HG03097 (cell line): ENCODE results near the gene AKNA.
"Not testable (repeated sequence)": the region's sequence is repeated elsewhere in the genome, so short reads cannot be mapped to it uniquely, and the experiment has no call there.

ENCODE experiments used
- ATAC-seq: cut with Tn5 transposase; IDR thresholded peaks from one replicate; pipeline ENCODE4 v1.9.1; 2021; ENCODE audit not compliant: unreplicated experiment, low FRiP score

Gene AKNA

DNA sequence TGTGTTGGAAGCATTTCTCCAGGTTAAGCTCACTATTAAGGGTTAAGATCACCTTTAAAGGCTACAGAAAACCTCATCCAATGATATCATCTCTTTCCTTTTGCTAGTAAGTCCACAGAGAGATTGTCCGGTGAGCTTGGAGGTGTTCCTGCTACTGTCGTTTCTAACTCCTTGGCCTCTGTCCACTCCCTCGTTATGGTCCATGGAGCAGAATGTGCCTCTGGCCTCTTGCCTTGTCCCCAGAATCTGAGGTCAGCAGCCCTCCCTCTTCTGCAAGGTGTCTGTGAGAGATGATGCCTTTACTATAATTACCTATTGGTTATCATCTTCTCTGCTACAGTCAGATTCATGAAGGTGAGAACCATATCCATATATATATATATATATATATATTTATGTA lies 43.1 kb downstream of the AKNA start:
- ATAC-seq: no peak

DNA sequence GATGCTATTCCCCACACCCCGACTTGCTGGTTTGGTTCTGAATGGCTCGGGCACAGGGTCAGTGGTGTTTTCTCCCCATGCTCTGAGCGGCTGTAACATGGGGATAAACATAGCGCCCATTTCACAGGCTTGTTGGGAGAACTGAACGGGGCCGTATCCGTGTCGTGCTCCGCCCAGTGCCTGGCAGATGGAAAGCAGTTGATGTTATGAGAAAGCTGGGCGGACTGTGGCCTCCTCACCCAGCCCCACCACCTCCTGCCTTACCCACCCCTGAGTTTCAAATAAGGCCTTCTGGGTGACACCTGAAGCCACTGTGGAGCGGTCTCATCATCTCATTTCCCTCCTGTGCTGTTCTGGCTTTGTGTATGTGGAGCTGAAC lies 43.6 kb downstream of the AKNA start:
- ATAC-seq: no peak

- ATAC-seq: no peak
These were observed 44.2 kb downstream of the AKNA start for GRCh38 chr9:114343471-114344187.

DNA sequence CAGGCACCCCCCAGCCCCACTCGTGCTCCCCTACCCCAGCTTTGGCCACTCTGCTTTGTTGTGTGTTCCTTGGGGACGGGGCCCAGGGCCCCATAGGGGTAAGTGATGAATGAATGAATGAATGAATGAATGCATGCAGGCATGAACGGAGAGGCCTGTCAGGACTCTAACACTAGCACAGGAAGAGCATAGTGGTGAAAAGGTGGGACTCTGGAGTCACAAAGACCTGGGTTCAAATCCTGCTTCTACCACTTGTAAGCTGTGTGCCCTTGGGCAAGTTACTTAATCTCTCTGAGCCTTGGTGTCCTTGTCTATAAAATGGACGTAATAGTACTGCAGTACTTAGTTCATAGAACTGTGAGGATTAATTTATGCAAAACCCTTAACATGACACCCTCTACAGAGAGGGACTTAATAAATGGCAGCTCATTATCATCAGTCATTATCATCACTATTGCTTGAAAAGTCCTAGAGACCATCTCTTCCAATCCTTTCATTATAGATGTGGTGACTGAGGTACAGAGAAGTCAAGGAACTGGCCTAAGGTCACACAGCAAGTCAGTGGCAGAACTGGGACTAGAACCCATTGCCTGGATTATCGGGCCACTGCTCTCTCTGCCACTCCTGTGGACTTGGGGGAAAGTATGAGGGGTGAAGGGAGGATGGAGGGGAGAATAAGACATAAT lies 44.9 kb downstream of the AKNA start:
- no peak for ATAC-seq

GRCh38 chr9:114341991-114342390 lies 45.8 kb downstream of the AKNA start:
- ATAC-seq: no peak

- ATAC-seq: no peak
These were observed 46.5 kb downstream of the AKNA start for GRCh38 chr9:114341152-114341830.

DNA sequence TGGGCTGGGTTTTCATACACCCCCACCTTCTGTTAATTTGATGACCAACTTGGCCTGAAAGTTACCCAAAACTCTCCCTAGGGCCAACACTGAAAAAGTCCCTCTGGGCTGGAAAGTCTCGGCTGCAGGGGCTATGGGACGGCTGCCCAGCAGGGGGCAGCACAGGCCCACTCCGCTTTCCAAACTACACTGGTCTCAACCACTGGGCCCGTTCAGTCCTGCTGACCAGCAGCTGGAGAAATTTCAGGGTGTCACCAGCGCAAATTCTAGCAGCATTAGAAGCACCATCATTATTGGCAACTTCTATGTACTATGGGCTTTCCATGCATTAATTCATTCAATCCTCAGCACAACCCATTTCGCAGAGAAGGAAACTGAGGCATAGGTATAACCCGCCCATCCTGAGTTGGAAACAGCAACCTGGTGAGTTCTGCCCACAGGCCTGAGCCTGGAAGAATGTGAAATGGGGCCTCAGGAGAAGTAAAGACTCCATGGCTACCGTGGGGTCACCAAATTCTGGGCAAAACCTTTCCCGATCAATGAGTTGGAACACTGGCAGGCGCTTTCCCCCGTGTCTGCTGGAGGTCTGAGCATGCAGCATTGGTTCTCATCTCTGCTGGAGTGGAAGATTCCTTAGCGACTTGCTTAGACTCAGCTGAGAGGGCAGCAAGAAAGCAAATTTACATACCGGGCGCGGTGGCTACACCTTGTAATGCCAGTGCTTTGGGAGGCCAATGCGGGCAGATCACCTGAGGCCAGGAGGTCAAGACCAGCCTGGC lies 48.5 kb downstream of the AKNA start:
- ATAC-seq: no peak

DNA sequence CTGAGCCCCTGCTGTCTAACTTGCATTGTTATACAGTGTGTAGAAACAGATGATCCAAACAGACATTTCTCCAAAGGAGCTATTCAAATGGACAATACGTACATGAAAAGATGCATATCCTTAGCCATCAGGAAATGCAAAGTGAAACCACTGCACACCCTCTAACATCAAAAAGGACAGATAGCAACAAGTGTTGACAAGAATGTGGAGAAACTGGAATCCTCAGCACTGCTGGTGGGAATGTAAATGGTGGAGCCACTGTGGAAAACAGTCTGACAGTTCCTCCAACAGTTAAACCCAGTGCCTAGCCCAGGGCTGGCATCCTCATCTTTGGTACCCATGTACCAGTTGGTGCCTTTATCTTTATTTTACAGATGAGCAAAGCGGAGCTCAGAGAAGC lies 49.6 kb downstream of the AKNA start:
- ATAC-seq: no peak

DNA sequence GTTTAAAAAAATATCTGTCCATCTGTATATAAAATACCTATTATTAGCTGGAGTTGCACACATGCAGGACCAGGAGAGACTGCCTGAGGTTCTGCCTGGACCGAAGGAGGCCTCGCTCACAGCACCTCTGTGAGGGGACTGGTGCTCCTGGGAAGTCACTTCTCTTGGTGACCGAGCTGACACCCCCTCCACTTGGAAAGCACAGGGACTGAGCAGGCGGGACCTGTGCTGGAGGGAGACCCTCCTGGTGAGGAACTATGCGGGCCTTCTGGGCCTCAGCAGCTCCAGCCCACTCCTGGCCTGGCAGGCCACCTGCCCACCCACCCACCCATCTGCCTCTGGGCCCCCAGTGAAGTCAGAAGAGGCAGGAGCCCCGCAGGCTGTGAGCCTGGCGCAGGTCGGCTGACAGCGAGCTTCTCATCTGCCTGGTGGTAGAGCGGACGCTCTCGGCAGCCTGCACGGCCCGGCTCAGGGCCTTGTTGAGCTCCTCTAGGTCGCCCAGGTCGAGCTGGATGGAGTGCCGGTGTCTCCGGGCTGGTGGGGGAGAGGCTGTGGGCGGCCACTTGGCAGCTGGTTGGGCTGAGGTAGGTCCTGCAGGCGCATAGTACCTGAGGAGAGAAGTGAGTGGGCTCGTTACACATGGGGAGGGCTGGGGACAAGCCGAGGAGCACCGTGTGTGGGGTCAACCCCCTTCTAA lies 50.9 kb downstream of the AKNA start:
- ATAC-seq: no peak

DNA sequence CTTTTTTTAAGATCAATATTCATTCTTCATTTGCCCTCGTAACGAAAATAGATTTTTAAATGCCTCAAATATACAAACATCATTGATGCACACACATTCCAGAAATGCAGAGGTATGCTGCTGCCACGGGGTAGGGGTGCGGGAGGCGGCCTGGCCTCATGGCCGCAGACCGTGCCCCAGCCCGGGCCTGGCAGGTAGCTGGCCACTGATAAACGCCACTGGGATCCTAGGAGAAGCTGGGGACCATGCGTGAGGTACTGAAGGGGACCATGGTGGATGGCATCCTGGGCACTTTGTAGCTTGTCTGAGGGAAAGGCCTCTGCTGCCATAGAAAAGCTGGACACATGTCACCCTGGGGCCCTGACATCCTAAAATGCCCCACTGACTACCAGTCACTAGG lies 51.6 kb downstream of the AKNA start:
- ATAC-seq: no peak

DNA sequence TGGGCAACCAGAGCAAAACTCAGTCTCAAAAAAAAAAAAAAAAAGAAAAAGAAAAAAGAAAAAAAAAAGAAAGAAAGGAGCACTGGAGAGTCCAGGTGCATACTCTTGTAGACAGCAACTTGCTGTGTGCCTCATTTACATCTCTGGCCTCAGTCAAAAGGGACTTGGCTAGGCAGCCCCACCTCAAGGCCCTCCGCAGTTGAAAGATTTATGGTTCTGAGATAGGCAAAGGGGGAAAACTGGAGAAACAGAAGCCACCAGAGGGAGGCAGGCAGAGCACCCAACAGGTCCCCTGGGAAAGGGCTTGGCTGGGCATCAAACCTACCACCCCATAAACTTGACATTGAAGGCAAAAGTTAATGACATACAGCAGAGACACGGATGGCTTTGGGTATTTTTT lies 52.0 kb downstream of the AKNA start:
- ATAC-seq: no peak

DNA sequence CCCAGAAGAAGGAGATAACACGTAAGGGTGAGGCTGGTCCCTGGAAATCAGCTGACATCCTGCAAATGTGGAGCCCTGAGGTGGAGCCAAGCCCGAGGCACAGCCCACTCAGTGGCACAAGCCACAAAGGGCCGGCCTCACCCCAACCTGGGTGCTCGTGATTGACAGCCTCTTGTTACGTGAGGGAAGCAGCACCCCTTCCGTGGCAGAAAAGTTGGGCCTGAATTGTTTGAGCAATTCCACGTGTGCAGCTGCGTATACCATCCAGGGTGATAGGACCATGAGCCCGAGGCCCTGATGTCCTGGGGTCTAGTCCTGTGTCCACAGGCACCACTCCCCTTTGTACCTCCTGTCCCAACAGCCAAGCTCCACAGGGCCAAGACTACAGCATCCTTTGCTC lies 53.3 kb downstream of the AKNA start:
- no peak for ATAC-seq

DNA sequence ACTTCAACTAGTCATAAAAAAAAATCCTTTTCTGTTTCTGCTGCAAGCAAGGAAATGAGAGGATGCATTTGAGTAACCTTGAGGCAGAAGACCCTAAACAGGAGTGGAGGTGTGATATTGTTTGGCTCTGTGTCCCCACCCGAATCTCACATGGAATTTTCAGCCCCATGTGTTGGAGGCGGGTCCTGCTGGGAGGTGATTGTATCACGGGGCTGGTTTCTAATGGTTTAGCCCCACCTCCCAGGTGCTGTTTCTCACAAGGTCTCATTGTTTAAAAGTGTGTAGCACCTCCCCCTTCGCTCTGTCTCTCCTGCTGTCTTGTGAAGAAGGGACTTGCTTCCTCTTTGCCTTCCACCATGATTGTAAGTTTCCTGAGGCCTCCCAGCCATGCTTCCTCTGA lies 54.1 kb downstream of the AKNA start:
- ATAC-seq: not testable (repeated sequence)

DNA sequence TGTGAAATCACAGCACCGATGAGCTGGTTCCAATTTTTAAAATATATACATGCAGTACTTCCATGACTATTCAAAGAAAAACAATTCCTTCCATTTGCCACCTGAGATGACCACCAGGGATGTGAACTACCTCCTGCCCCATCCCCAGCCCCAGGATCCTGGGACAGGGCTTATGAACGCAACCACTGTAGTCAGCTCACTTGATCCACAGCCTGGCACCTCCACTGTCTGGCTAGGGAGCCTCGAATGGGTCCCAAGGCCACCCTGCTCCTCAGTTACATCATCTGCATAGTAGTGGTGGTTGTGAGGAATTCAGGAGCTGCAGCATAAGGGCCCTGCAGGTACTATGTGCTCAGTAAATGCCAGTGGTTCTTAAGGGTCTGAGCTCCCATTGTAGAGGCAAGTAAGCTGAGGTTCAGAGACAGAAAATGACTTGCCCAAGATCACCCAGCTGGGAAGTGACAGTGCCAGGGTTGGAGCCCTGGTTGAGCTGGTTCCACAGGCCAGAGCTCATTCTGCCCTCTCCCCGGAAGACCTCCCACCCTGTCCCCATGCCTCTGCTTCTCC lies 55.2 kb downstream of the AKNA start:
- ATAC-seq: not testable (repeated sequence)

GRCh38 chr9:114331229-114332195 lies 56.3 kb downstream of the AKNA start:
- ATAC-seq: not testable (repeated sequence)

DNA sequence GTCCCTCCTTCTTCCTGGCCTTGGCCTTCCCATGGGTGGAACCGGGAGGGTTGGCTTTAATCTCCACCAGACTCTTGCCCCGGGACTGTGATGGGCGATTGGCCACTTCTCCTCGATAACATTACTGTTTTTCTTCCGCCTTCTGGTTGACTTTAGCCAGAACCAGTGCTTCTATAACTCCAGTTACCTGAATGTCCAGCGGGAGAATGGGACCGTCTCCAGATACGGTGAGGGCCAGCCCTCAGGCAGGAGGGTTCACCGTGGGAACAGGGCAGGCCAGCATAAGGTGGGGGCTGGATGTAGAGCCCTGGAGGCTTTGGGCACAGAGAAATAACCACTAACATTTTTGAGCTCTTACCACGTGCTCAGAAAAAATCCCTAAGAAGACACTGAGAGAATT lies 57.1 kb downstream of the AKNA start:
- ATAC-seq: no peak

DNA sequence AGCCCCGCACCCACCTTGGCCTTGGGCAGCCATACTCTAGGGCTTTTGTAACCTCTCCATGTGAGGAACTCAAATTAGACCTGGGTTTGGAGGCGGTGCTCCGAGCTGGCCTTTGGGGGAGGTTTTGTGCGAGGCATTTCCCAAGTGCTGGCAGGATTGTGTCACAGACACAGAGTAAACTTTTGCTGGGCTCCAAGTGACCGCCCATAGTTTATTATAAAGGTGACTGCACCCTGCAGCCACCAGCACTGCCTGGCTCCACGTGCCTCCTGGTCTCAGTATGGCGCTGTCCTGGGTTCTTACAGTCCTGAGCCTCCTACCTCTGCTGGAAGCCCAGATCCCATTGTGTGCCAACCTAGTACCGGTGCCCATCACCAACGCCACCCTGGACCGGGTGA lies 58.2 kb downstream of the AKNA start, which contains the start of gene ORM2:
Gene ORM2, plus strand, starts transcription at position 245 of the 398 bp plus-strand sequence. Its CDS starts 36 bp downstream, at position 281.
- ATAC-seq: not testable (repeated sequence)

DNA sequence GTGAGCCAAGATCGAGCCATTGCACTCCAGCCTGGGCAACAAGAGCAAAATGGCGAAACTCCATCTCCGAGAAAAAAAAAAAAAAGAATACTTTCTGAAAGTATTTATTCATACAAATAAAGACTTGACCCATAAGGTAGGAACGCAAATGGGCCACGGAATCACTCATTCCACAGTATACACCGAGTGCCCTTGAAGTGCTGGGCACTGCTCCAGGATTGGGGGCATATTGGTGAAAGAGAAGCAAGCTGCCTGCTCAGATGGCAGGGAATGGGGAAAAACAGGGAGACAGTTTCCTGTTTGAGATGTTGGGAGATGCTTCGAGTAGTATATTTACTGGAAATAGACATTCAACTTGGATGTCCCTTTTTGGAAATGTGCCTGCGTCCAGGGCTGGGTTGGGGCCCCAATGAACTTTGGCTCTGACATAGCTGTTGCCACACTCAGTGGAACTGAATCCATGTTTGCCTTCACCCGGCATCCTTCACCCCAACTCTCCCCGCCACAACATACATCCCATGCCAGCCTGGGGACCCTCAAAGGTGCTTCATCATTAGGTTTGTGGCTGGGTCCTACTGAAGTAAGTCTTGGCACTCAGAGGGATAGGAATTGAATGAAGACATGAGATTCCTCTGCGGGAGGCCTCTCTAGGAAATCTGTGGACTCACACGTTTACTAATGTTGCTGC lies 58.7 kb downstream of the AKNA start:
- ATAC-seq: not testable (repeated sequence)
